GM12801 (cell line): ENCODE measurements around the gene WWC2.

ENCODE experiments used
- TF ChIP-seq, protein P1 (sequence below): IDR thresholded peaks from one replicate; pipeline ENCODE4 v1.5.1; 2011; ENCODE audit warnings: control low read depth; ENCODE audit not compliant: insufficient read length; ENCODE audit errors: extremely low read depth

Gene WWC2

DNA sequence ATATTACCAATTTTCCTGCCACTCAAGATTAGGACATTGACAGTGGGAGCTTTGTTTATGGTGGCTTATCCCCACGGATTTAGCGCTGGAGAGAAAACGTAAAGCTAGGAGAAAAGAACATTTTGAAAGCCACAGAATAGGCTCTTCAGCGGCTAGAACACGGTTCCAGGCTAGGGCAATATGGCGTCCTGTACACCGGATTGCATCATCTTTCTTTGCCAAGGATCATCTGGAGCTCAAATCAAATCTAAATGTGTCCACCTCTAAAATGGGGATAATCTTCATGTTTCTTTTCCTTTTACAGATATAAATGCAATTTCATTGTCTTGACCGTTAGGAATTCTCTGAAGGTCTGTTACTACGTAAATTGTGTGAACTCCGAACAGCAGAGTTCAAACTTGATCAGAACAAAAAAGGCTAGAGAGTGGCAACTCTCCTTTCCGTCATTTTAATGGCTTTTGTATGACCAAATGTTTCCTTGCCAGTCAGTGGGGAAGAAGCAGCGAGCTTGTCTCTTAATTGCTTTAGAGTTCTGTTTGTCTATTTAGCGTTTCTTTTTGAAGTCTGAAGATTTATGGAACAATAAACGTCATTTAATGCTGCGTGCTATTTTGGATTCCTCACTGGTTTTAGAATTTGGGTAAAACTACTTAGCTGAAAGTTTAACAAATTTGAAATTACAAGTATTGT lies 2.6 kb upstream of the WWC2 start:
- TF ChIP-seq, protein P1, sequence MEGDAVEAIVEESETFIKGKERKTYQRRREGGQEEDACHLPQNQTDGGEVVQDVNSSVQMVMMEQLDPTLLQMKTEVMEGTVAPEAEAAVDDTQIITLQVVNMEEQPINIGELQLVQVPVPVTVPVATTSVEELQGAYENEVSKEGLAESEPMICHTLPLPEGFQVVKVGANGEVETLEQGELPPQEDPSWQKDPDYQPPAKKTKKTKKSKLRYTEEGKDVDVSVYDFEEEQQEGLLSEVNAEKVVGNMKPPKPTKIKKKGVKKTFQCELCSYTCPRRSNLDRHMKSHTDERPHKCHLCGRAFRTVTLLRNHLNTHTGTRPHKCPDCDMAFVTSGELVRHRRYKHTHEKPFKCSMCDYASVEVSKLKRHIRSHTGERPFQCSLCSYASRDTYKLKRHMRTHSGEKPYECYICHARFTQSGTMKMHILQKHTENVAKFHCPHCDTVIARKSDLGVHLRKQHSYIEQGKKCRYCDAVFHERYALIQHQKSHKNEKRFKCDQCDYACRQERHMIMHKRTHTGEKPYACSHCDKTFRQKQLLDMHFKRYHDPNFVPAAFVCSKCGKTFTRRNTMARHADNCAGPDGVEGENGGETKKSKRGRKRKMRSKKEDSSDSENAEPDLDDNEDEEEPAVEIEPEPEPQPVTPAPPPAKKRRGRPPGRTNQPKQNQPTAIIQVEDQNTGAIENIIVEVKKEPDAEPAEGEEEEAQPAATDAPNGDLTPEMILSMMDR: no peak

DNA sequence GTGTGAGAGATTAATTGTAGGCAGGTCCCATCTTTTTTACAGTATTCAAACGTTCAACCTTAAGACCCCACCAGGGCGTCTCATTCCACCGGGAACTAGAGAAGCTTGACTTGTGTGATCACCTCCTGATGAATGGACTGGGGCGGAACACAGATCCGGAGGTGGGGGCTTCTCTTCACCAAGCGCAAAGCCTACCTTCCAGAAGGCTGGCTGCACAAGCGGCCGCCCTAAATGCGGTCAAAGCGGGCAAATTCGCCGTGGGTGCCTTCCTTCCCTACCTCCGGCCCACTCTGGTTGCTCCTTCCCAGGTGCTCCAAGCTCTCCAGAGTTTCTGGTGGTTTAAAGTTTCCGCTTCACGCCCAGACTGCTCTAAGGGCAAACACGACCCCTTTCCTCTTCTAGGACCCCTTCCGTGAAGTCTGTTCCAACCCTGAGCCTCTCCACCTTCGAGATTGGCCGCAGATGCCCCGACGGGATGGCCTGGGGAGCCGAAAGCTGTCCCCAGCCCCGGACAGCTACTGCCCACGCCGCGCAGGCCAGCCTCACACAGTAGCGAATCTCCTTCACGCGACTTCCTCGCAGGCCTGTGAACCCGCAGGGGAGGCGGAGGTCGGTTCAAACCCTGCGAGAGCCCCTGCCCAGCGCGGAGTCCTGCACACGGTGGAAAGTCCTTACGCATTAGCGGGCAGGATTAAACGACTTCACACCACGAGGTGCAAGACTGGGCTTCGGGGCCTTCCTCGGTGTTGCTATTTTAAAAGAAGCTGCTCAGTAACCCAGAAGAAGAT lies 1.6 kb upstream of the WWC2 start:
- TF ChIP-seq, protein P1: no peak

DNA sequence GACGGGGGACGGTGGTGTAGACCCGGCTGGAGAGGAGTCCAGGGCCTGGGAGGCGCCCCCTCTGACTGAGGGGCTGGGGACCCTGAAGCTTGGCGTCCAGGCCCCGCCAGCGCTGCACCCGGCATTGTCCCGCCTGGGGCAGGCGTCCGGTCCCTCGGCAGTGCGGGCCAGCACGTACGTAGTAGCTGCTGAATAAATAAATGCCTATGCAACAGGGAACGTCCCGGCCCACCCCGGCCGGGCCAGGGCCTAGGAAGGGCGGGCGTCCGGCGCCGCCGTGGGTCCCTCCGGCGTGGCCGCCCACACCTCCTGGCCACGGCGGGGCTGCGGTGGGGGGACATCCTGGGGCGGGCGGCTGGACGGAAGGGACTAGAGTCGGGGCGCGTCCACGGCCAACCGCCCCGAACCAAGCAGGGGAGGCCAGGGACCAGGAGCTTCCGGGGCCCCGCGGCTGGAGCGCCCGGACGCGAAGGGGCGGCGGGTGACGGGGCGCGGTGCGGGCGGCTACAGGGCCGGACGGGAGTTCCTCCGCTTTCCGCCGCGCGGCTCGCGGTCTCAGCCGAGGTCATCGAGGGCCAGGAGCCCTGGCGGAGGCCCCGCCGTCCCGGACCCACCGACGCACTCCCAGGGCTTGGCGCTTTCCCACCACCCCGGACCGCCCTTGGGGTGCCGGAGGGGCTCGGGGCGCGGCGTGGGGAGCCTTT lies 886 bp upstream of the WWC2 start:
- TF ChIP-seq, protein P1: no peak

DNA sequence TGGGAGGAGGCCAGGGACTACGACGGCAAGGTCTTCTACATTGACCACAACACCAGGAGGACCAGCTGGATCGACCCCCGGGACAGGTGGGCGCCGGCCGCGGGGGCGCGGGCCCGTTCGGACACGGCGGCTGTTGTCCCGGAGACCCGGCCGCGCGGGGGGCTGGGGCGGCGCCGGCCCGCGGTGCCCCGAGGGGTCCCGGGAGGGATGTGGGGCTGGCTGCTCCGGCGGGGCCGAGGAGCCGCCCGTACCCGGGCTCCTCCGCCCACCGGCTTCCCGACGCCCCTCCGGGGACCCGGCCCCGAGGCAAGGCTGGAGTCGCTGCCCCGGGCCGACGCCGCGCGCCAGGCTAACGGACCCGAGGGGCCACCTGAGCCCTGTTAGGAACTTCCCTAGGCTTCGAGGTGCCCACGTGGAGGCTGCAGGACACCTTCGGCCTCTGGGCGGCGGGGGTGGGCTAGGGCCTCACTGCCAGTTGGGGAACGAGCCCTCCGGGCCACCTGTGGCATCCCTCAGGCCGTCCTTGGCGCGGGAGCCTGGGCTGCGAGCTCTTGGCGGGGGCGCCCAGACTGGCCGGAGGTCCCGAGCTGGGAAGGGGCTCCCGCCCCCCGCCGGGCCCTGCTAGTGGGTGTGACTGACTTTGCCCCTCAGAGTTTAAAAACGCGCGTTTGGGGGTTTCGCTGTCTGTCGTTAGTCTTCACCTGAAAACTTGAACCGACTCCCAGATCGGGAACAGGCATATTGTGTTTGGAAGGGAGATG lies 660 bp downstream of the WWC2 start:
- TF ChIP-seq, protein P1: no peak

DNA sequence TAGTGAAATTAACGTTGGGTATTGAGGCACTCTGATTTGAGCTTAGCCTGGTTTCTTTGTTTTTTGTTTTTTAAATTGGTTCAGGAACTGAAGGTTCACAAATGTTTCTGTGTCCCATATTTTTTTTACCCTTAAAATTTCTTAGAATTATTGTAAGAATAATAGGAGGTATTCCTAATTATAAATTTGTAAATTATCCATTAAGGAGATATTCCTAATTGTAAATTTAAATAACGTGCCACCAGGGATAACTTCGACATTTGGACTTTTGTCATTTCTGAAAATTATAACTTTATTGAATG lies 1.2 kb downstream of the WWC2 start:
- TF ChIP-seq, protein P1: no peak

DNA sequence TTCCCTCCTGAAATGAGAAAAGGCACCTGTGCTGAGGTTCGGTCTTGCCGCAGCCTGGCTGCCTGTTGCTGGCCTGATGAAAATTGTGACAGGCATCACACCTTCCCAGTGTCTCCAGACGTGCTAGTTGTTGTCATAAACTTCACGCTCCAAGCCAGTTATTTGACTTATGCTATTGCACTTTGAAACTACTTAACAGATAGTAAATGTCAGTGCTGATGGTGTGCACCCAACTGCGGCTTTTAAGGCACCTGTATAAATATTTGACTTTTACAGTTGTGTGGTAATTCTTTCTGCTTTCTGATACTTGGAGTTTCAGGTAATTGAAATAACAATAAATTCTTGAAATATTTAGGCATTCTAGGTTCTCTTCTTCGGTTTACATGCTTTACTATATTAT lies 1.8 kb downstream of the WWC2 start:
- TF ChIP-seq, protein P1: no peak

DNA sequence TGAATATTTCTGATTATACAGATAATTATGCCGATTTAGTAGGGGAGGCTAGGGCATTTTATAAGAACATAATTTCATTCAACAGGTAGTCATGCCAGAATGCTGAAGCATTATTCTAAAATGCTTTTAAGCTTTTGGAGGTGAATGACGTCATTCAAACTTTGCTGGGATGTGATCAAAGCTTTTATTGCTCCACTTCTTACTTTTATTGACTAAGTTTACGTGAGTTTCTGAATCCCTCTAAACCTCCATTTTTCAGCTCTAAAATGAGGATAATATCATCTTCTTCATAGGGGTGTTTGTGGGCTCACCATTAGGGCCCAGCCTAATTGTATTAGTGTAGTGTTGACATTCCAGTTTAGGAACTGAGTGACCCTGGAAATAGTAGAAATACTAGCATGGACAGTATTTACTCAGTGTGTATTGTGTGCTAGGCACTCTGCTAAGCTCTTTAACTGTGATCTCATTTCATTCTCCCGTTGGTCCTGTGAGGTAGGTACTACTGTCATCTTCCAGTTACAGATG lies 3.0 kb downstream of the WWC2 start:
- TF ChIP-seq, protein P1: no peak
